GM19025 (cell line): ENCODE results near the gene MIOS.

Source experiments
- ATAC-seq: cut with Tn5 transposase; IDR thresholded peaks from one replicate; pipeline ENCODE4 v1.9.1; 2021; ENCODE audit warnings: mild to moderate bottlenecking, low read depth, moderate library complexity; ENCODE audit not compliant: unreplicated experiment

The MIOS gene

GRCh38 chr7:7581531-7582179 lies 15.0 kb downstream of the MIOS start:
- ATAC-seq, result no peak

- ATAC-seq, result no peak
These were observed 15.9 kb downstream of the MIOS start for GRCh38 chr7:7582596-7582995.

- ATAC-seq, result no peak
These were observed 17.0 kb downstream of the MIOS start for GRCh38 chr7:7583731-7584130.

- ATAC-seq, result no peak
These were observed 18.0 kb downstream of the MIOS start for GRCh38 chr7:7584653-7585052.

- ATAC-seq, result no peak
These were observed 18.7 kb downstream of the MIOS start for GRCh38 chr7:7585241-7585928.

GRCh38 chr7:7595451-7595850 lies 28.8 kb downstream of the MIOS start:
- no peak for ATAC-seq

GRCh38 chr7:7596176-7596575 lies 29.5 kb downstream of the MIOS start:
- no peak for ATAC-seq

GRCh38 chr7:7607010-7607409 lies 40.3 kb downstream of the MIOS start:
- no peak for ATAC-seq

GRCh38 chr7:7609330-7609729 lies 42.6 kb downstream of the MIOS start:
- ATAC-seq, result no peak

- no peak for ATAC-seq
These were observed 45.8 kb downstream of the MIOS start for GRCh38 chr7:7612519-7612918.

GRCh38 chr7:7613210-7613609 lies 46.5 kb downstream of the MIOS start:
- ATAC-seq, result no peak

- ATAC-seq, result no peak
These were observed 47.5 kb downstream of the MIOS start for GRCh38 chr7:7614018-7614741.

GRCh38 chr7:7617550-7617949 lies 50.9 kb downstream of the MIOS start:
- ATAC-seq, result no peak

- no peak for ATAC-seq
These were observed 51.7 kb downstream of the MIOS start for GRCh38 chr7:7618410-7618809.

GRCh38 chr7:7620236-7620635 lies 53.6 kb downstream of the MIOS start:
- ATAC-seq, result no peak

GRCh38 chr7:7620644-7621210 lies 54.0 kb downstream of the MIOS start:
- no peak for ATAC-seq

- ATAC-seq, result no peak
These were observed 61.8 kb downstream of the MIOS start for GRCh38 chr7:7628476-7628875.

- no peak for ATAC-seq
These were observed 64.1 kb downstream of the MIOS start for GRCh38 chr7:7630626-7631329.

GRCh38 chr7:7639421-7639820 lies 72.7 kb downstream of the MIOS start:
- no peak for ATAC-seq

GRCh38 chr7:7639847-7640220 lies 73.2 kb downstream of the MIOS start:
- no peak for ATAC-seq
